DND-41 (cell line): ENCODE results near the gene SIPA1L3.

Experiments
- ATAC-seq: fragments of 200-7000 bp; cut with Tn5 transposase; 3 replicates; pipeline ENCODE4 v1.9.1; 2021; ENCODE audit warnings: low read depth; ENCODE audit not compliant: insufficient read depth
- DNase-seq: peaks from one replicate; pipeline ENCODE4 v3.0.0-alpha.2; 2020
- H2AFZ ChIP-seq: 2 replicates; pipeline ENCODE4 v1.6.0; 2012; ENCODE audit warnings: low read depth, low read length
- H3K27ac ChIP-seq: 2 replicates; pipeline ENCODE4 v1.5.1; 2012; ENCODE audit warnings: low read length, inconsistent platforms
- H3K27me3 ChIP-seq: fragments of 200-600 bp; sonication (generic); 2 replicates; pipeline ENCODE4 v1.6.0; 2012; ENCODE audit warnings: low read length, mild to moderate bottlenecking, inconsistent platforms; ENCODE audit not compliant: insufficient read depth, poor library complexity
- H3K36me3 ChIP-seq: 2 replicates; pipeline ENCODE4 v1.5.1; 2012; ENCODE audit warnings: low read length, inconsistent platforms; ENCODE audit not compliant: insufficient read depth
- H3K4me1 ChIP-seq: 2 replicates; pipeline ENCODE4 v1.5.1; 2012; ENCODE audit warnings: mild to moderate bottlenecking, low read length; ENCODE audit not compliant: insufficient read depth
- H3K4me2 ChIP-seq: 2 replicates; pipeline ENCODE4 v1.6.0; 2012; ENCODE audit warnings: mild to moderate bottlenecking, moderate library complexity, low read length, inconsistent platforms; ENCODE audit not compliant: insufficient read depth
- H3K4me3 ChIP-seq, 2 experiments: fragments of 200-600 bp in 1 of 2; shearing (Covaris generic) in 1 of 2; 2 replicates each; pipeline ENCODE4 v1.5.1; 2012 to 2016; ENCODE audit warnings: inconsistent platforms in 2 of 2, low read length in 2 of 2, mild to moderate bottlenecking in 2 of 2, low read depth in 1 of 2, moderate library complexity in 1 of 2
- H3K79me2 ChIP-seq: 2 replicates; pipeline ENCODE4 v1.6.0; 2012; ENCODE audit warnings: low read length, inconsistent platforms; ENCODE audit not compliant: insufficient read depth
- H3K9ac ChIP-seq: 2 replicates; pipeline ENCODE4 v1.6.0; 2012; ENCODE audit warnings: low read depth, mild to moderate bottlenecking, inconsistent platforms, low read length, moderate library complexity
- H3K9me3 ChIP-seq: 2 replicates; pipeline ENCODE4 v1.5.1; 2012; ENCODE audit warnings: low read length, moderate library complexity, mild to moderate bottlenecking, inconsistent platforms; ENCODE audit not compliant: insufficient read depth, severe bottlenecking
- H4K20me1 ChIP-seq: 2 replicates; pipeline ENCODE4 v1.6.0; 2012; ENCODE audit warnings: low read length; ENCODE audit not compliant: insufficient read depth
- CTCF ChIP-seq: IDR thresholded peaks from 2 replicates; pipeline ENCODE4 v1.5.1; 2012; ENCODE audit warnings: borderline replicate concordance, low read length, moderate library complexity, mild to moderate bottlenecking; ENCODE audit not compliant: poor library complexity, severe bottlenecking; ENCODE audit errors: extremely low read depth
- EZH2 ChIP-seq: IDR thresholded peaks from 3 replicates; pipeline ENCODE4 v1.6.1; 2012; ENCODE audit warnings: borderline replicate concordance, low read depth, mild to moderate bottlenecking, moderate library complexity, low read length, inconsistent platforms; ENCODE audit not compliant: severe bottlenecking

Gene SIPA1L3

GRCh38 chr19:37929355-37929923, 22.4 kb downstream of the SIPA1L3 start:
- Histone ChIP-seq H4K20me1 (peaks cover 10% of the 10 kb centered on the region; the same call in 1 of the 2 replicates), H3K36me3 (no peaks in the 10 kb centered on the region), H3K27ac (no peak overlapping the region), H3K4me2 (no peak overlapping the region), H3K9me3 (no peaks in the 10 kb centered on the region), H3K27me3 (no peaks in the 10 kb centered on the region), H3K4me3 (no peak overlapping the region), H3K4me1 (no peaks in the 10 kb centered on the region), H3K9ac (no peak overlapping the region), H2AFZ (no peak overlapping the region), H3K79me2 (peaks cover 4% of the 10 kb centered on the region; the same call in 1 of the 2 replicates)
- ATAC-seq = 0 out of 3 replicates have a peak, but pooled peaks have one; percentile 22
- no peak for DNase-seq
- TF ChIP-seq EZH2 (no peak), CTCF (no peak)

- H3K27me3 ChIP-seq = no peaks in the 10 kb centered on the region
- no peak for DNase-seq
- no peak overlapping the region for H3K4me2 ChIP-seq
- H3K27ac ChIP-seq = no peak overlapping the region
- no peaks in the 10 kb centered on the region for H3K9me3 ChIP-seq
- no peak overlapping the region for H2AFZ ChIP-seq
- H3K36me3 ChIP-seq = no peaks in the 10 kb centered on the region
- no peak for ATAC-seq
- no peak overlapping the region for H3K9ac ChIP-seq
- H3K4me3 ChIP-seq = no peak overlapping the region
- H4K20me1 ChIP-seq = peaks cover 10% of the 10 kb centered on the region; the same call in 1 of the 2 replicates
- H3K79me2 ChIP-seq = no peaks in the 10 kb centered on the region; the same call in 1 of the 2 replicates
- TF ChIP-seq CTCF = no peak
- no peak for TF ChIP-seq EZH2
- no peaks in the 10 kb centered on the region for H3K4me1 ChIP-seq
Observed at GRCh38 chr19:37930416-37930815, 23.4 kb downstream of the SIPA1L3 start.

- Histone ChIP-seq H3K9ac (no peak overlapping the region), H2AFZ (no peak overlapping the region), H4K20me1 (peaks cover 4% of the 10 kb centered on the region; the same call in 1 of the 2 replicates)
Observed at GRCh38 chr19:37931881-37932655, 25.1 kb downstream of the SIPA1L3 start.

More at GRCh38 chr19:37931881-37932655, 25.1 kb downstream of the SIPA1L3 start:
- H3K9me3 ChIP-seq = no peaks in the 10 kb centered on the region
- no peak overlapping the region for H3K27ac ChIP-seq
- ATAC-seq (no peak), DNase-seq (no peak)
- TF ChIP-seq CTCF (no peak), EZH2 (no peak)
- H3K4me2 ChIP-seq = no peak overlapping the region
- no peaks in the 10 kb centered on the region for H3K4me1 ChIP-seq
- no peak overlapping the region for H3K4me3 ChIP-seq
- peaks cover 4% of the 10 kb centered on the region; the same call in 1 of the 2 replicates for H3K79me2 ChIP-seq
- H3K27me3 ChIP-seq = no peaks in the 10 kb centered on the region
- H3K36me3 ChIP-seq = no peaks in the 10 kb centered on the region
